GOT3 (cell line): ENCODE measurements around the gene BRD4.

Experiments
- DNase-seq: peaks from one replicate; lab custom pipeline; 2025; ENCODE audit warnings: mixed read lengths; lab: John Stamatoyannopoulos, UW

Gene BRD4

DNA sequence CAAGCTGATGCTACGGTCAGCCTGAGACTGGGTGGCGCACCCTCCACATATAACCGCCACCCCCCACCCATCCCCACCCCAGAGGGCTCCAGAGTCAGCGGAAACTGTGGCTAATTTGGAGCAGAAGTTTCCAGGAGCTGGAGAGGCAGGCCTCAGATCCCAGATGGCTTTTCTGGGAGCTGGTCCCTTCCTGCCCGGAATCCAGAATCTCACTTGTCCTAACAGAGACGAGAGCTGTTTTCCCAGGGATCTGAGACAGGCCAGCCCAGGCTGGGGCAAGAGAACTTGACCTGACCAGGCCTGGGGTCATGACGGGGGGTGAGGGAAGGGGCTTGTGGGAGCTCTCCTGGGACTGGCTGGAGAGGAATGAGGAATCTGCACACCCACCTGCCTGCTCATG is 106.6 kb downstream of the BRD4 start:
- DNase-seq, result no peak

DNA sequence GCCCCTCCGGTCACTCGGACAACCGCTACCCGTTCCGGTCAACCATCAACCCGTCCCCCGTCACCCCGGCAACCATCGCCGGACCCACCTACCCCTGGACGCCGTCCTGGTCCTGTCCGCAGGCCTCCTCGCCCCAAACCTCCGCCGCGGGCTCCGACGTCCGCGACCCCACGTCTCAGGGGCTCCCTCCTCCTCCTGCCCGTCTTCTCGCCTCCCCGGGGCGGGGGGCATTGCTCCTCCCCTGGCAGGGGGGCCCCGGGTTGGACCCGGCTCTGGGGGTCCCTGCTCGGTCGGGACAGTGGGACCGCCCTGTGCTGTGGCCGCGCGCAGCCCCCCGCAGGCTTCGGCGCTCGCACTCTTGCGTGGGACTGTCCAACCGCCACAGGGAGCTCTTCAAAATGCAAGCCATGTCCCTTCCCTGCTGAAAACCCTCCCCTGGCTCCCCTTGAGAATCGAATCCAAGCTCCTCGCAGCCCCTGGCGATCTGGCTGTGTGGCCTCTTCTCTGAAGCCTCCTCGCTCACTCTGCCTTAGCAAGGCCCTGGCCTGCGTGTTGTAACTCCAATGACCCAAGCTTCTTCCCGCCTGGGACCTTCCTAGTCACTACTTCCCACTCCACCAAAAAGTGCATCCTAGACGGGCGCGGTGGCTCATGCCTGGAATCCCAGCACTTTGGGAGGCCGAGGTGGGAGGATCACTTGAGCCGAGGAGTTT is 108.5 kb downstream of the BRD4 start:
- no peak for DNase-seq

DNA sequence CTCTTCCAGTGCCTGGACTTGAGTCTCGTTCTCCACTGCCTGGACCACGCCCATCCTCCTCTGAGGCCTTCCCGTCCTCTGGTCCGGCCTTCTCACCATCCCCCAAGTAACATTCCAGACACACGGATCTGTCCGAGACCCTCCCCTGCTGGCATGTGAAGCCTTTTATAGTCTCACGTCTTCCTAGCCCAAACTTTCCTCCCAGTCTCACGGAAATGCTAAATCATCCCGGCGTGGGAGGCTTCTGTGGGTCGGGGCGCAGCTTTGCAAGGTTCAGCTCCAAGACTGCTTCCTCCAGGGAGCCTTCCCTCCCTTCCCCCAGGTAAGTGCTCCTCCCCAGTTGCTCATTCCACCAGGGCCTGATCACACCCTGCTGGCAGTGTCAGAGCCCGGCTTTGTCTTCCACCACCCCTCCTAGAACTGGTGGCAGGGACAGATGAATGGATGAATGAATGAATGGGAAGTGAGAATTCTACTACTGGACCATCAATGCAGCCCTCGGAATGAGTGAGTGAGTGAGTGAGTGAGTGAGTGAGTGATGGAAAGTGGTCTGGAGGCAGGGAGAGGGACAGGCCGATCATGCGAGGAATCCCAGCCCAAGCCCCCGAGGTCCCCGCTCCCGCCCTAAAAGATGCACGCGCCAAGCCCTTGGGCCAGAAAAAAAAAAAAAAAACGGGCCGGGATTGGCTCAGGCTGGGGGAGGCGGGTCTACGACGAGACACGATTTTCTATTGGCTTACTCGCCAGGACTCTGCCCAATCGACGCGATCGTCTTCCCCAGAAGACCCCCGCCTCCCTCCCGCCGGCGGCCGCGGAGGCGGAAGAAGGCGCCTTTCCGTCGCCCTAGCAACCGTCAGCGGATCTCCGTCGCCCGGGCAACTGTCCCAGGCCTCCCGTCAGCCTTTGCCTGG is 109.3 kb downstream of the BRD4 start:
- DNase-seq, result peak; percentile 78

DNA sequence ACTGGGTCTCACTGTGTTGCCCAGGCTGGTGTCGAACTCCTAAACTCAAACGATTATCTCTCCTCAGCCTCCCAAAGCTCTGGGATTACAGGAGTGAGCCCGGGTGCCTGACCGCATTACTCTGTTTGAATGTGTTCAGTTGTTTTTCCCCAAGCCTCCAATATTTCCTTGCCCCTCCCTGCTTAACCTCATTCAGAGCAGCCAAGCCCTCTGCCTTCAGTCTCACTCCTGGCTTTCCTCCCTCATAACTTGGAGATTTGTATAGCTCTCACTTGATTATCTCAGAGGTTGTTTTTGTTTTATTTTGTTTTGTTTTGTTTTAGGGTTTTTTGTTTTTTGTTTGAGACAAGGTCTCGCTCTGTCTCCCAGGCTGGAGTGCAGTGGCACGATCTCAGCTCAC is 111.5 kb downstream of the BRD4 start:
- no peak for DNase-seq

DNA sequence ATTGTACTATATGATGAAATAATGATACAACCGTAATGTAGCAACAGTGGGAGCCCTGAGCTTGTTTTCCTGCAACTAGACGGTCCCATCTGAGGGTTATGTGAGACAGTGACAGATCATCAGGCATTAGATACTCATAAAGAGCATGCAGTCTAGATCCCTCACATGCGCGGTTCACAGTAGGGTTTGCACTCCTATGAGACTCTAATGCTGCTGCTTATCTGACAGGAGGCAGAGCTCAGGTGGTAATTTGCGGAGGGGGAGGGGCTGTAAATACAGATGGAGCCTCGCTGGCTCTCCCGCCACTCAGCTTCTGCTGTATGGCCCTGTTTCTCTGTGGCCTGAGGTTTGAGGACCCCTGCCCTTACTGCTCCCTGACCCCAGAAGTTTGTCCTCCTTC is 113.8 kb downstream of the BRD4 start:
- DNase-seq, result no peak

DNA sequence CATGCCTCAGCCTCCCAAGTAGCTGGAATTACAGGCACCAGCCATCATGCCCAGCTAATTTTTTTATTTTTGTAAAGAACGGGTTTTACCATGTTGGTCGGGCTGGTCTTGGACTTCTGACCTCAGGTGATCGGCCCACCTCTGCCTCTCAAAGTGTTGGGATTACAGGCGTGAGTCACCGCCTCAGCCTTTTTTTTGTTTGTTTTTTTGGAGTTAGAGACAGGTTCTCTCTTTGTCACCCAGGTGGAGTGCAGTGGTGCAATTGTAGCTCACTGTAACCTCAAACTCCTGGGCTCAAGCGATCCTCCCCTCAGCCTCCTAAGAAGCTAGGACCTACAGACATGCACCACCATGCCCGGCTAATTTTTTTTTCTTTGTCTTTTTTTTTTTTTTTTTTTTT is 116.0 kb downstream of the BRD4 start:
- DNase-seq, result no peak

DNA sequence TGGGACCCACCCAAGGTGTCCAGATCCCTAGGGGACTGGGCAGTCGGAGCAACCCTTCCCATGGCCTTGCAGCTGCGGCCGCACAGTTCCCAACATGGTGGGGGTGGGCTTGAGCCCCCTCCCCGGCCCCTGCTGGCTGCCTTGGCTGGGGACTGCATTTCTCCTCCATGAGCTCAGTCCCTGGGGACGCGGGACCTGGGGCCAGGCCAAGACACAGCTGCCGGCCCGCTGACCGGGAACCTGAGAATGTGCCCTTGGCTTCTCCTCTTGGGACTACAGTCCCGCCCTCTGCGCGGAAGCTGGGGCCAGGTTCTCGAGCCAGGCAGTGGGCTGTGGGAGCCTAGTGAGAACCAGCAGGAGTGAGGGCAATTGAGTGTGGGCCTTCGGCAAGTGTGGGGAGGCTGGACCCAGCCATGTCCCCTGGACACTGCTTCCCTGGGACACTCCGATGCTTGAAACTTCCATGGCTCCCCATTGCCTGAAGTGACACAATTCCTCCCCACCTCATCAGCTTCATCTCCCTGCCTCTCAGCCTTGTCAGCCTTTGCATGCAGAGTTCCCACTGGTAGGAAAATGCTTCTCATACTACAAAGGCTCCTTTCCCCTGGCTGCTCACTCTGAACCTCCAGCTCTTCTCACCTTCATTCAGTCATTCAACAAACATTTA is 118.5 kb downstream of the BRD4 start:
- DNase-seq, result no peak

DNA sequence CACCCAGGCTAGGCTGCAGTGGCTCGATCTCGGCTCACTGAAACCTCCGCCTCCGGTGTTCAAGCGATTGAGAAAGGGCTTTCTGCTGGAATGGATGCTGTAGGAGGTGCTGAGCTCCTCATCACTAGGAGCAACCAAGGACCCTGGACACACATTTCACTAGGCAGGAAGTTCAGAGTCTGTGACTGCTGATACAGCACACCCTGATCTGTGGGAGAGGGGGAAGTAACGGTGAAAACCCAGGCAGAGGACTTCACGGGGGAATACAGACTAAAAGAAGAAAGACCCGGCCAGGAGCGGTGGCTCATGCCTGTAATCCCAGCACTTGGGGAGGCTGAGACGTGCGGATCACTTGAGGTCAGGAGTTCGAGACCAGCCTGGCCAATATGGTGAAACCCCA is 119.6 kb downstream of the BRD4 start:
- no peak for DNase-seq

DNA sequence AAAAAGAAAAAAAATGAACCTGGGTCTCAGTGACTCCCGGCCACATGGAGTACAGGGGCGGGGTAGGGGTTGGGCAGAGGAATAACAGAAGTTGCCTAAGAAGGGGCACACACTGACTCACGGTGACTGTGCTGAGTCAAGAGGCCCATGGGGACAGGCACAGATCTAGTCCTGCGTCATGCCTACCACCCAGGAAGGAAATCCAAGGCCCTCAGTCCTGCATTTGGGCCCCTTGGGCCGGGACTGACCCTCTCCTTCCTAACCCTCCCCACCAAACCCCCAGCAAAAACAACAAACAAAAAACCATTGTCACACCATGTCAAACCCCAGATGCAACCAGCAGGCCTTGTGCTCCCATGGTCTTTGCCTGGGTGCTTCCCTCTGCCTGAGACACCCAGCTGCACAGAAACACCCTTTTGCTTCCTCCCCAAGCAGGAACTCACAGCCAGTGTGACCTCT is 122.0 kb downstream of the BRD4 start:
- peak; percentile 41 for DNase-seq

DNA sequence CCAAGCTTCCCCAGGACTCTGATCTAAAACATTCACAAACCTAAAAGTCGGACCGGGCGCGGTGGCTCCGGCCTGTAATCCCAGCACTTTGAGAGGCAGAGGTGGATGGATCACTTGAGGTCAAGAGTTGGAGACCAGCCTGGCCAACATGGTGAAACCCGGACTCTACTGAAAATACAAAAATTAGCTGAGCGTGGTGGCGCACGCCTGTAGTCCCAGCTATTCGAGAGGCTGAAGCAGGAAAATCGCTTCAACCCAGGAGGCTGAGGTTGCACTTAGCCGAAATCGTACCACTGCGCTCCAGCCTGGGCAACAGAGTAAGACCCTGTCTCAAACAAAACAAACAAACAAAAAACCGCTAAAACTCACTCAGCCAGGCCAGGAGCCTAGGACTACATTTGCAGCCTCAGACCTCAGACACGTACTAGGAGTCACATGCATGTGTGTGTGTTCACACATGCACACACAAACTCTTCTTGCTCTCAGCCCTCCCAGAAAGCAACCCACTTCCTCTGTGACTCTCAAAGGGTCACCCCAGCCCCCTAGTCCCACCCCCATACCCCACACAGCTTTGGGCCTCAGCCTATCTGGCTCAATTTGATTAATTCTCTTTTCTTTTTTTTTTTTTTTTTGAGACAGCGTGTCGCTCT is 130.8 kb downstream of the BRD4 start:
- no peak for DNase-seq

DNA sequence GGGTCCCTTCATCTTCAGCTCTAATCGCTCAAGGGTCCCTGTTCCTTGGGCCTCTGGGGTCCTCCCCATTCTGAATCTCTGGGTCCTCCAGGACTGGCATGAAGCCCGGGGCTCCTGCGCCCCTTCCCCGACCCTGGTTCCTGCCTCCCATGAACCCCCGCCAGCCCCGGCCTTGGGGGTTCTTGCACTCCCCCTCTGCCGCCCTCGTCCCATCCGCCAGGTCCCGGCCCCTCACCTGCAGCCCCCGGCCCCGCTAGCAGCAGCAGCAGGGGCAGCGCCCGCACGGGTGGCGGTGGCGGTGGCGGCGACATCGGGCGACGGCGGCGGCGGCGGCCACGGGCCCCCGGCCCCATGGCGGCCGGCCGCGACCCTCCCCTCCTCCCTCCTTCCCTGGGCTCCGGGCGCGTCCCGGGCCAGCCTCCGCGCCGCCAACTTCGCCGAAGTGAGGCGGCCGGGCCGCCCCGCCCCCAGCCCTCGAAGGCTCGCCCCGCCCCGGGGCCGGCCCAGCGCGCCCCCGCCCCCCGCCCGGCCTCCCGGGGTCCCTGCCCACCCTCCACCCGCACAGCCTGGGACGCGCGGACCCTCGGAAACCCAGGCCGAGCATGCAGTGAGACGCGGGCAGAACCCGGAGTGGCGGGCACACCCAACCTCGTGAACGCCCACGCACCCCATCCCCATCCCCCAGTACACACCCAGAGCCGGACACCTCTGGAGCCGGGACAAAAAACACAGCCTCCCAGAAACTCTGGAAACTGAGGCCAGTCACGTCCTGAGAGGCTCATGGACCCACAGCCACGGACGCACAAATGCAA is 131.6 kb downstream of the BRD4 start, which contains the start of gene NOTCH3:
NOTCH3 (minus strand) TSS at position 443 of the 812 bp plus-strand sequence; CDS start at position 353, 90 bp downstream.
- no peak for DNase-seq

DNA sequence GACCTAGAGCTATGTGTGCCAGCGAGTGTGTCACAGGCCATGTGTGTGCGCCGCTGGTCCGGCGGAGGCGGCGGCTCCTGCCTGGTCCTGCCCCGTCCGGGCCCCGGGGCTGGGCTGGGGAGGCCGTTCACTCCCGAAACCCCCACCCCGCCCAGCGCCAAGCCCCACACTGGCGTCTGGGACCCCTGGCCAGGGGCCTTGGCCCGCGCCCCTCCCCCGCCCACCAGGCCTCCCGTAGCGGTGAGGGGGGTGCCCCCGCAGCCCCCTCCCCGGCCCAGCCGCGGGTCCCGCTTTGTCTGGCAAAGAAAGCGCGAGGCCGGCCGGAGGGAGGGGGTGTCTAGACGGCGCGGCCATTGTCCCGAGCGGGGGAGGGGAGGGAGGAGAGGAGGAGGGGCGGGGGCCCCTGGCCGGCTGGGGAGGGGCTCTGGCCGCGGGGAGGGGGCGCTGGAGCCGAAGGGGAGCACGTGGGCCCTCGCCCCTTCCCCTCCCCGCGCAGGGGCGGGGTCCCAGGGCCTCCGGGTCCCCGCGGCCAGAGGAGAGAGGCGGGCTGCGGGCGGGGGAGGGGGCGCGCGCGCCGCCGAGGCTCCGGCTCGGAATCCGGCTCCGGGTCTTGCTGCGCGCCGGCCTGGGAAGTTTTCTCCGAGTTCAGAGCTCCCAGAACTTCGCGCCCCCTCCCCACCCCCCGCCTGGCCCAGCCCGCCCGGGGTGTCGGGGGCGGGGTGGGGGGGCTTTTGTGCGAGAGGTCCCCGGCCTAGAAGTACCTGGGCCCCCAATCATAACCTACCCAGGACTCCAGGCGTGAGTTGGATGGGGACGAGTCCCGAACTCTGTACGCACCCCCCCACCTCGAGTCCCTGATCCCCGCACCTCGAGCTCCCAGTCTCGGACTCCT is 132.4 kb downstream of the BRD4 start:
- no peak for DNase-seq

DNA sequence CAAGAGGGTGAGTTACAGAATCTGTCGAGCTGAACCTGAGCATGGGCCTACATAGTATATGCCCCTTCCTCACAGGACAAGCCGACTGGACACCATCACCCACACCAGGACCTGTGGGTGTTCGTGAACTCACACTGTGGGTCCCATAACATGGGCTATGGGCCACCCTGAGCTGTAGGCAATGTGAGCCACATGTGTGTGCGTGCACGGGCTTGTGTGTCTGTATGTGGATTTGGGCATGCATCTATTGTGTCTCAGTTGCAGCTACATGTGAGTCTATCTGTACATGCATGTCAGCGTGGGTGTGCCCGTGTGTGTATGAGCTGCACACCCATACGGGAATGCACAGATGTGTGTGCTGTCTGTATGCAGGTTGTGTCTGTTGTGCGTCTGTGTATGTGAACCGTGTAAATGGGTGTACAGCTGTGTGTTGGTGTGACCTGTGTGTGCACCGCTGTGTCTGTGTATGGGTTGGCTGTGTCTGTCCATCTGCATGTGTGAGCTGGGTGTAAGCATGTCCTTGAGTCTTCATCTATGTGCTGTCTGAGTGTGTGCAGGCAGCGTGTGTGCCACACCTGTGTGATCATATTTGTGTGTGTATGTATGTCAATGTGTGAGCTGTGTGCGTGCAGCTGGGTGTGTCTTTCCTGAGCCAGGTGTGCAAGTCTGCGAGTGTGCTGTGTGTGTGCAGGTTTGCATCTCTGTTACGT is 133.2 kb downstream of the BRD4 start:
- DNase-seq, result no peak

DNA sequence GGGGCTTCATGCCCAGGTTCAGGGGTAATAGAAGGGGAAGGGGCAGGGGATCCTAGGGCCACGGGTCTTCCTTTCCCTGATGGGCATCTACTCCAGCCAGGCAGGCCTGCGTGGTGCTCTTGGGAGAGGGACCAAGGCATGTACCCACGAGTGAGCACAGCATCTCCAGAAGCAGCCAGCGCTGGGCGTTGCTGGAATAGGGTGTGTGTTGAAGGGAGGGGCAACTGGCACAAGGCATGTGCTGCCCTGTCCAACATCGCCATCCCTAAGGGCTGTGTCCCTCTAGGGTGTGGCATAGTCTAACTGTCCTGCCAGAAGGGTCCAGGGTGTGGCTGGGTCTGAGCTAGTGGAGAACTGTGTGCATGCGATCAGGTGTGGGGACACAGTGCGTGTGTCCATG is 134.4 kb downstream of the BRD4 start:
- DNase-seq, result no peak

DNA sequence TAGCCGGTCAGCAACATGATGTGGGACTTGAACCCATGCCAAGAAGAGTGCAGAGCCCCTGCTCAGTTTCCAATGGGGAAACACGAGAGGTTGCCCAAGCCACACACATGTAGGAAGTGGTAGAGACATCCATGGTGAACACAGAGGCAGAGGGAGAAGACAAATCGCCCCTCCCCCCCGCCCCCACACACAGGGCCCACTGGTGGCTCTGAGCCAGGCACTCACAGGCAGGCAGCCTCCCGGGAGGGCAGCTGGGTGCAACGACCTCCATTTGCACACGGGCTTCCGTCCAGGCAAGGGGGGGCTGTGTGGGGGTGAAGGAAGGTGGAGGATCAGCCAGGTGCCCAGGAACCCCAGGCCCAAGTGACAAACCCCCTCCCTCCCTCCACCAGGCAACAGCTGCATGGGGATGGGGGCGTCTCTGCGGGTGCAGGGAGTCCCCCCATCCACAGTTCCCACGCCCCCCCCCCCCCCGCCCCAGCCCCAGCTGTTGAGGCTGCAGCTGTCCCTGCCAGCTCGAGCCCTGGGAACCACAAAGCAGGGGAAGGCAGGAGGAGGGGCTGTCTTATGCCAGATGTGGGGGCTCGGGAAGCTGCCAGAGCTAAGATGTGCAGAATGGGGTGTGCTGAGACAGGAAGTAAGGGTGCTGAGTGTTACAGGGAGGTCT is 134.9 kb downstream of the BRD4 start:
- no peak for DNase-seq

DNA sequence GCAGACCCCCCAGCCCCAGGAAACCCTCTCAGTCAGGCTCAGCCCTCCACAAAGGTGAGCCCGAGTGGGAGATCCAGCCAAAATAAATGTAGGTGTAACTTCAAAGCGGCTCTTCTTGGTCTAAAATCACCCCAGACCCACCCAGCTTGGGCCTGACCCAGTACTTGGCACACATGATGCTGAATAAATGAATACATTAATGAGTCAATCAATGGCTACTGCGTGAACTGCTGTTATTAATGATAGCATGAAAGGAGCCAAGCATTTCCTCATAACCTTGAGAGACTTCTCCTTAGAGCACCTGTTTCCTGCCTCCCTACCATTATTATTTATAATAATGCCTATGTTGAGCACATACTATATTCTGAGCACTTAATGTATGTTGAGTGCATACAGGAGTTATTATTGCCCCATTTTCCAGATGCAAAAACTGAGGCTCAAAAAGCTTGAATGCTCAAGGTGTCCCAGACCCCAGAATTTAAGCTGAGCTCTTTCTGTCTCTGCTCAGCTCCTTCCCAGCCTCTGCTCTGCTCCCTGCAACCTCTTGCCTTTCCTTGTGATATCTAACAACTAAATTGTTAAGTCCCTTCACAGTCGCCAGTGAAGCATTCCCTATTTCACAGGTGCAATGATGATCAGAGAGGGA is 135.9 kb downstream of the BRD4 start:
- no peak for DNase-seq

DNA sequence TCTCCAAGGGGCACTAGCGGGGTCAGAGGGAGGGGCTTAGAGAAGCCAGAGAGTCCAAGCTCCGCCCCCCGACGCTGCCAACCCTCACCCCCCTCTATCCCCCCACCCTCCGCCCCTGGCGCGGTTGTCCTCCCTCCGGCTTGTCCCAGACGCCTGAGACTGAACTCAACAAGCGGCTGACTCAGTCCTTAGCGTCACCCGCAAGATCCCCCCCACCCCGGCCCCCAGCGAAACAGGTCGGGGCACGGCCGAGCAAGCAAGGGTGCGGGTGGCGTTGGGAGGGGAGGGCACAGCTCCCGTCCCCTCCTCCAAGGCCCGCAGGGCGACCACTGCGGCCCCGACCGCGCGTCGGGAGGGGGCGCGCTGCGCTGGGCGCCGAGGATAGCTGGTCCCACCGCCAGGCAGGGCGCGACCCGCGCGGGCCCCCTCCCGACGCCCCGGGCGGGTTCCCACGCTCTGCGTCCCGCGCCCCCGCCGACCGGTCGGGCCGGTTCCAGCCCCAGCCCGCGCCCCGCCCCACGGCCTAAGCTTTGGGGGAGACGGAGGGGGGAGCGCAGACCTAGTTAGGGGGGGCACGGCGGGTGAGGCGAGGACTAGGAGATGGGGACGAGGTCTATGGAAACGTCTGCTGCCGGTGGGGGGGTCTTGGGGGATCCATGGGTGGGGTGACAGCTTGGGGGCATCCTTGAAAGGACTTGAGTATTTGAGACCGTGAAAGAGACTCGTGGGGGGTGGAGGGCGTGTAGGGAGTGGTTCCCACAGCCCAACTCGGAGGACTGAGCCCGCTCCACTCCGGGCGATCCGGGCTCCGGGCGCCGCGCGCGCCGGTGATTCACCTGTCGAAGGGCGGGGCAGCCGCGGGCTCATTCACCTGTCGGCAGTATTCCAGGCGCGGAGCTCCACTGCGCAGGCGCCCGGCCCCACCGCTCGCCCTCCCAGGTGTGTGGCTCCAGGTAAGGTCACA is 136.7 kb downstream of the BRD4 start:
- no peak for DNase-seq
